Left ventricle myocardium superior (tissue), 1 donor: ENCODE results near the gene MYO9A. TPM values are rescaled to one million over a fixed set of nuclear protein-coding genes. Genes with fewer than 3 reads are reported as not detected.

Experiments used
- ATAC-seq: fragments of 200-7000 bp; cut with Tn5 transposase; one replicate; pipeline ENCODE4 v1.9.1; 2020; ENCODE audit warnings: mild to moderate bottlenecking, moderate library complexity
- DNase-seq: peaks from one replicate; pipeline ENCODE4 v3.0.0-alpha.2; 2020
- intact Hi-C: fragments of 100-400 bp; cut with micrococcal nuclease; formaldehyde crosslinking; loops from one replicate; pipeline ENCODE4 v1.11.0; 2022
- total RNA-seq: library from RNA; stranded (reverse); fragmentation: NEBNext Ultra II Directional; extraction: Animal tissue kit (Norgen Biotek cat#: 25700); gene quantifications from one replicate; pipeline ENCODE4 v1.2.1, GENCODE V29; 2021
- donor health status: DM: no; HTN: yes; CAD: no; lungs with severe emphysema.

MYO9A gene
- total RNA-seq, 1 donor from 2014 or later: 29.7 TPM

DNA sequence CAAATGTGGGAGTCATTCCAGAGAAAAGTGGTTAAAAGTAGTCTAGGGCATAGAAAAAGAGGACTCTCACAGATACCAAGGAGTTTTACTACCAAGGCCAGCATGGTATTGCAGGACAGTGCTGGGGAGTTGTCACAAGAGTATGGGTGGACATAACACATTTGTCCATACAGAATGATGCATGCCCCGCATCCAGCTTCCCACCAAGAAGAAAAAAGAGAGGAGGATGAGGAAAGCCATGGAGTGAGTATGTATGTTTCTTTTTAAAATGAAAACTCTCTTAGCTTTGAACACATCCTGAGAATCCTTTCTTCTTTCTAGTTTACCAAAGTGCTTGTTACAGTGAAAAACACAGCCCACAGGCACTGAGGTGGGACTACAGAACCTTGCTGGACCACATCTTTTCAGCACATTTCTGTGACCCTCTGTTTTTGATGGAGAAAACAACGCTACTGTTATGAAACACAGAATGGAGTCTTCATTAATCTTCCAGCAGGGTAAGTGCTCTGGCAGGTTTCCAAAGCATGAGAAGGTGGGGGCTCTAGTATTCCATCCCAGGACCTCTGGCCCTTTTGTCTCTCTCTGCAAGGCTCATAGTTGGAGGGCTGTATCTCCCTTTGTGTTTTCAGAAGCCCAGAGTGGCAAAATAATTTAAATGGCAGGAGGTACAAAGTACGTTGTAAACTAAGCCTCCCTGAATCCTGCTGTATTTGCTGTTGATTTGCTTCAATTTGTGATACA lies 294.9 kb downstream of the MYO9A start:
- DNase-seq (no peak), ATAC-seq (no peak)
- intact Hi-C loops: no loop called here

DNA sequence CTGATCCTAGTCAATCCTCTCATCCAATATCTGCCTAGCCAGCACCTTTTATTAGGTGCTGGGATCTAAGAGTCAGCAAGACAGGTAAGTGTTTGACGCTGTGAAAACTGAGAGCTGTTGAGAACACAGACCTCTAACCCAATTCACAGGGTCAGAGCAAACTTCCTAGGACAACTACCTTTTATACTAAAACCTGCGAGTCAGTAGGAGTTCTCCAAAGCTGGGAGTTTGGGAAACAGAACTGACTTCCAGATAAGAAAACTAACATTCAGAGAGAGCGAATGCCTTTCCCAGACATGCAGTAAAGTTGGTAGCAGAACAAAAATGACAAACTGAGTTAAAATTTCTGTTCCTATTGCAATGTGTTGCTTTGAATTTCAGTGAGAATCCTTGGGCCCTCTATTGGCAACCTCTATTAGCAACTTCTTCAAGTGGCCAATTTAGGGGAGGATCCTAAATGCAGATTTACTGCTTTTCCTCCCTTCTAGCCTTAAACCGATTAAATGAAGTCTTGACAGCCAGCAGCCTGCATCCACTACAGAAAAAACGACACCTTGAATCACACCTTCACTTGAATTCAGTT lies 296.3 kb downstream of the MYO9A start:
- DNase-seq (no peak), ATAC-seq (no peak)
- intact Hi-C loops: no loop called here

DNA sequence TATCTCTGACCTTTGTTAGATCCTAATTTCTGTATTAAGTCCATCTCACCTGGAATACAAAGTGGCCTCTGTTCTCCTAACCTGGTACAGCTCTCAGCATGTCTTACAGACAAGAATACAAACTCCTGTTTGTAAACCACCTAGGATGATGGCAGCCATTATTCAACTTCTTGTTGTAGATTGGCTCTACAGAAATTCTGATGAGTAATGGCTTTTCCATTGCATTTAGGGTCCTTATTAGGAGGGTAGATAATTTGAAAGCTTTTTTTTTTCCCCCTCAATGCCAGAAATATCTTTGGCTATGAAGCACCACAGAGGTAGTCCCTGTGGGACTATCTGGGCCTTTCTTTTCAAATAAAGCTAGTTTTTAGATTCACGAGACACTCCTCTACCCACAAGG lies 297.8 kb downstream of the MYO9A start:
- no peak for ATAC-seq
- intact Hi-C loops: no loop called here
- DNase-seq: no peak

DNA sequence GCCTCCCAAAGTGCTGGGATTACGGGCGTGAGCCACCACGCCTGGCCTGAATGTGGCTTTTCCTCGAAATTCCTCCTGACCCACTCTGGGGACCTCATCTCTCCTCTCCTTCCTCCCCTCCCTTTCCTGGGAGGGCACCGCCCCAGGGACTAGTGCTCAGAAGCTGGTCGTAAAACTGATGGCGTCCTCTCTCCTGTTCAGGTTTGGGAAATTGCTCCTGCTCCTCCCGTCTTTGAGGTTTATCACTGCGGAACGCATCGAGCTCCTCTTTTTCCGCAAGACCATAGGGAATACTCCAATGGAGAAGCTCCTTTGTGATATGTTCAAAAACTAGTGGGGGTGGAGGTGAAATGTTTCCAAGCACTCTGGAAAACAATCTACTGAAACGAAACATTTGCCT lies 300.6 kb downstream of the MYO9A start:
- DNase-seq (no peak), ATAC-seq (no peak)
- intact Hi-C loops: no loop called here

DNA sequence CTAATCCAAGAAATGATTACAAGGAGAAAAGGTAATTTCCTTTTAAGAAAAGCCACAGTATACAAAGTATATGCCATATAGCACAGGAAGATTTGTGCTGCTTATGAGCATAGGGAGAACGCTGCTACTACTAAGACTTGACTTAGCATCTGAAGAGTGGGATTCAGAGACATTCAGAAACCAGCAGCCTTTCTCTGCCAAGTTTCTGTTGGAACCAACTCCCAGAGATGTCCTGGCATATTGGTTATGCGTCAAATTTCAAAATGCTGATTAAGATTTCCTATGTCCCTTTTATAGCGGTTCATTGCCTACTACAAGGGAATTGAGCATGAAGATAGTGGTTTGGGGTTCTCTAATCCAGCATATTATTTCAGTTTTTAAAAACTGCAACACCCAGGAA lies 302.6 kb downstream of the MYO9A start:
- intact Hi-C loops: no loop called here
- no peak for ATAC-seq
- DNase-seq: no peak

DNA sequence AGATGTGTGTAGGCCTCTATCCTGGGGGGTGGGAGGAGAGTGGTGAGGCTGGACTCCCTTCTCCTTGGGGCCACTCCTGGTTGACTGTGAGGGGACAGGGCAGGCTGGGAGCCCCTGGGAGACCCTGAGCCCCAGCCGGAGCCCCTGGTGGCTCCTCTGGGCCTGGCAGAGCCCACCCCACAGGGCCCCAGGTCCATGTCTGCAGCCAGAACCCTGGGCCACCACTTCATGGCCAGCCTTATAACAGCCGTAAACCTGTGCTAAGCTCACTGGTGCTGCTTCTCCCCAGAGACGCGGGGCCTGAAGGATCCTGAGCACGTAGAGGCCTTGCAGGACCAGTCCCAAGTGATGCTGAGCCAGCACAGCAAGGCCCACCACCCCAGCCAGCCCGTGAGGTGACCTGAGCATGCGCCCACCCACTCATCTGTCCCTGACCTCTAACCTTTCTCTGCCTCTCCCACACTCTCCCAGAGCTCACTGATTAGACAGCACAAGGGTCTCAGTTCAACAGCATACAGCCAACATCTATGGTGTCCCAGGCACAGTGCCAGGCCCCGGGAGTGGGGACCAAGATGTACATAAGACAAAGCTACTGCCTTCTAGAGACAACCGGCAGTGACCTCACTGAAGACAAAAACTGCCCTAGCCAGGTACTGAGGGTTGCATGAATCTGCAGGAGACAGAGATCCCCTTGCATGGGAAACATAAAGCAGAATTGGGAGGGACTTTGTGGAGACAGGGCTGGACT lies 304.1 kb downstream of the MYO9A start:
- intact Hi-C loops: no loop called here
- ATAC-seq: no peak
- no peak for DNase-seq

DNA sequence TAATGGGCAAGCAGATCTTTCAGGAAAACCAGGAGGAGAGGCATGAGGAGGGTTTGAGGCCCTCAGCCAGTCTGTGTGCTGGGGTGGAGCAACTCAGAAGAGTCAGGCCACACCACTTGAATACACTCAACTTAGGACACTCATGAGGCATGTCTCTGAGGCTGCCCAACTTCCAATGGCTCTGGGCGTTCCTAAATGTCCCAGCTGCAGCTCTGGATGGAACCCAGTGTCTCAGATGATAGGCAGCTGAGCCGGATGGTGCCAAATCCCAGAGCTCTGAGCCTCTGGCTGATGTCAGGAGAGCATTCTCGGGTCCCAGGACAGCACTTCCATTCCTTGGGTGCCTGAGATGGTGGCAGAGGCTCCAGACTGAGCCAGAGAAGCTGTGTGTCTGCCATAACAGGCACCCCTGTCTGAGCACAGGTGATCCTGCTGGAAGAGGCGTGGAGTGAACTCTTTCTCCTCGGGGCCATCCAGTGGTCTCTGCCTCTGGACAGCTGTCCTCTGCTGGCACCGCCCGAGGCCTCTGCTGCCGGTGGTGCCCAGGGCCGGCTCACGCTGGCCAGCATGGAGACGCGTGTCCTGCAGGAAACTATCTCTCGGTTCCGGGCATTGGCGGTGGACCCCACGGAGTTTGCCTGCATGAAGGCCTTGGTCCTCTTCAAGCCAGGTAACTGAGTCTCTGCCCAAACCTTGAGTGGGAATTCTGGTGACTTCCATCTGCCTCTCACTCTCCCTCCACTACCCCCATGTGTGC lies 304.8 kb downstream of the MYO9A start:
- intact Hi-C loops: no loop called here
- ATAC-seq: peak; percentile 79
- peak; percentile 57 for DNase-seq

DNA sequence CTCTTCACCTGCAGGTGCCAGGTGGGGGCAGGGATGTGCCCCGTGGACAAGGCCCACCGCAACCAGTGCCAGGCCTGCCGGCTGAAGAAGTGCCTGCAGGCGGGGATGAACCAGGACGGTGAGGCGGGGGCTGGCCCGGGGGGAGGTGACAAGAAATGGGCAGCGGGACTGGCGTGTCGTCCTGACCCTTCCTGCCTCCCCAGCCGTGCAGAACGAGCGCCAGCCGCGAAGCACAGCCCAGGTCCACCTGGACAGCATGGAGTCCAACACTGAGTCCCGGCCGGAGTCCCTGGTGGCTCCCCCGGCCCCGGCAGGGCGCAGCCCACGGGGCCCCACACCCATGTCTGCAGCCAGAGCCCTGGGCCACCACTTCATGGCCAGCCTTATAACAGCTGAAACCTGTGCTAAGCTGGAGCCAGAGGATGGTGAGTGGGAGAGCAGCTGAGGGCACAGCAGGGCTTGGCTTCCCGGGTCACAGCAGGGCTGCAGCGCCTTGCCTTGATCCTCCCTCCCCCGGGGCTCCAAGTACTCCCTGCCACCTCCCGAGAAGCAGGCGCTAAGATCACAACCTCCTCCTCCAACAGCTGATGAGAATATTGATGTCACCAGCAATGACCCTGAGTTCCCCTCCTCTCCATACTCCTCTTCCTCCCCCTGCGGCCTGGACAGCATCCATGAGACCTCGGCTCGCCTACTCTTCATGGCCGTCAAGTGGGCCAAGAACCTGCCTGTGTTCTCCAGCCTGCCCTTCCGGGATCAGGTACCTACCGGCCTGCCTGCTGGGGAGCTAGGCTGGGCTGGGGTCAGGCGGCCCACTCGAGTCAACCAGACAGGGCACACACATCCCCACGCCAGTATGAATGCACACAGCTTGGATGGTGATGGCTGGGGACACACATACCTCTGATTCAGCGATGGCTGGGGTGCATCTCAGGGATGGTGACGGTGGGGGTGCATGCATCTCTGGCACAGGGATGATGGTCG lies 305.9 kb downstream of the MYO9A start:
- DNase-seq: no peak
- intact Hi-C loops: no loop called here
- ATAC-seq: no peak

DNA sequence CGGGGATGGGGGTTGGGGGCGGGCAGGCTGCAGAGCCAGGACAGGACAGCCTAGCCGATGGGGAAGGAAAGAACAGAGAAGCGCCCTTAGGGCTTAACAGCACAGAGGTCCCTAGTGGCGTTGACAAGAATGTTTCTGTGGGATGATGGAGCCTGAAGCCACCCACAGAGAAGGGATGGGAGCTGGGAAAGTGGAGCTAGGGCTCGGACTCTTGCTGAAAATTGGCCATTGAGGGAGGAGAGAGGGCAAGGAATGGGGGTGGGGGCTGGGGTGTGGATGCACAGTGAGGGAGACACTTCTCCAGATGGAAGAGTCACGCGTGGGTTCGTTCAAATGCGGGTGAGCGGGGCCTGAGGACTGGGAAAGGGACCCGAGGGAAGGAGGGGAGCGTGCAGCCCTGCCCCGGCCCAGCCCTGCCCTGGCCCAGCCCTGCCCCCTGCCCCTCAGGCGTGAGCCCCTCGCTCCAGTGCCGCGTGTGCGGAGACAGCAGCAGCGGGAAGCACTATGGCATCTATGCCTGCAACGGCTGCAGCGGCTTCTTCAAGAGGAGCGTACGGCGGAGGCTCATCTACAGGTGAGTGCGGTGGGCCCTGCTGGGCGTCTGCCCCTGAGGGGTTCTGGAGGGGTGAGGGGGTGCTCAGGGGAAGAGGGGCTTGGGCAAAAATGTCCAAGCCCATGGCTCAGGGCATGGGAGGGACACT lies 306.8 kb downstream of the MYO9A start:
- no peak for ATAC-seq
- intact Hi-C loops: no loop called here
- DNase-seq: no peak

DNA sequence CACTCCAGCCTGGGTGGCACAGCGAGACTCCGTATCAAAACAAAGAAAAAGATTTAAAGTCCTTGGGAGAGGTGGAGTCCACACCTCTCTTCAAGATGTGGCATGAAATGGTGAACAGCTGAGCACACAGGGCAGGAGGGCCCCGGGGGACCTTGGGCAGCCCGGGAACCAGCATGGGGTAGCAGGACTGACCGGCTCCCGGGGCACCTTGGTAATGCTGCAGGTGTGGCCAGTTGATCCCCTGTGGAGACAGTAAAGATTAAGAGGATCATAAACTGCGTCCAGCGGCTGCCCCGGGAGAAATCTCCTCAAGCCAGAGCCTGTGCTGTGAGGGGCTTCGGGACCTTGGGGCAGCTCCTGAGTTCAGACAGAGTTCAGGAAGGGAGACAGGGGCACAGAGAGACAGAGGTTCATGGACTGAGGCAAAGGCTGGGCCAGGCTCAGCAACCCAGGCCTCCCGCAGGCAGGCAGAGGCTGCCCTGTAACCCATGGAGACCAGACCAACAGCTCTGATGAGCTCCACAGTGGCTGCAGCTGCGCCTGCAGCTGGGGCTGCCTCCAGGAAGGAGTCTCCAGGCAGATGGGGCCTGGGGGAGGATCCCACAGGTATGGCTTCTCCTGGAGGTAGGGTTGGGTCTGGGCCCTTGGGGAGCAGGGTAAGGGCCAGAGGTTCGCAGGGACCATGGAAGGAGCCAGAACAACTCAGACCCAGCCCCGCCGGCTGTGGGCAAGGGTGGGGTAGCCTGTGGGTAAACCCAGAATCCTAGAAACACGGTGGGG lies 307.5 kb downstream of the MYO9A start, which contains the start of gene NR2E3:
Gene NR2E3, plus strand, starts transcription at position 299 of the 780 bp plus-strand sequence. Its CDS starts 190 bp downstream, at position 489.
- ATAC-seq: no peak
- intact Hi-C loops: no loop called here

DNA sequence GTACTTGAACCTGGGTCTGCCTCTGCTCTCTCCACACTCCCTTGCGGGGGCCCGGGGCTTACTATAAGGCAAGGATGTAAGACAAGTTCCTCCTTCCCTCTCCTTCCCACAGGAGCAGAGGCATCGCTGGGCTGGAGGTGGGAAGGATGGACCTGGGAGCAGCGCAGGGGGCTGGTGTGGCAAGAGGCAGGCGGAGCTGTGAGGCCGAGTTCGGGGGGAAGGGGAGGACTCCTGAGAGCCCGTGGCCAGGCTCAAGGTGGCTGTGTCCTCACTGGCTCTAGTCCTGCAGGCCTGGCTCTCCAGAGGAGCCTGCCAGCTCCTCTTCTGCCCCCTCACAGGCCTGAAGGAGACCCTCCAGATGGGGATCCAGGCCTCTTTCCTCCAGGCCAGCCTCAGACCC lies 308.6 kb downstream of the MYO9A start:
- ATAC-seq: no peak
- intact Hi-C loops: no loop called here

More for the DNA sequence above, 307.5 kb downstream of the MYO9A start, which contains the start of gene NR2E3:
- no peak for DNase-seq

DNA sequence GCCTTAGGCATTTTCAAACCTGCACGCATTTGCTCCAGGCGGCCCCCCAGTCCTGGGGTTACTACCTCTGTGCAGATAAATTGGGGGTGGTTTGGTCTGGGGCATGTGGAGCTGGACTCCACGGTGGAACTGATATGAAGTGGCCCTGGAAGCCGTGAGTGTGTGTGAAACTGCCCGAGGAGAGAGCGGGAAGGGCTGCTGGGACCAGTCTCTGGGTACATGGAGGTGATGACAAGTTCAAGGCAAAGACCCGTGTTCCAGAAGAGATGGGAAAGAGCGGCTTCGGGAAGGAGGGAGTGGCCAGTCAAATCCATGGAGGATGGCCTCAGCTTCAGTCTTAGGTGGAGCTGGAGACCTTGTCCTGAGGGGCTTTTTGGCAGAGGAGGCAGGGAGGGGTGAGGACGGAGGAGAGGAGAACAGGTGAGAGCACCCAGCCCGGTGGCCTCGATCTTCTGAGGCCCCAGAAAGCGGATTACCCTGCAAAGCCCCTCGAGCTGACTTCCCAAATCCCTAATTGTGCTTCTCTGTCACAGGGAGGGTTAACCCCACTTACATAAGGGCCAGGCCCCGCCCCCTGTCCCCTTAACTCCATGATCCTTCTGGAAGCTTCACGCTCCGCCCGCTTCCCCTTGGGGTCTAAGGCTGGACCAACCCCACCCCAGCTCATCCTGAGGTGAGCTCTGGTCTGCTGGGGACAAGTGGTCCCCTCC lies 309.5 kb downstream of the MYO9A start:
- peak; percentile 68 for ATAC-seq
- intact Hi-C loops: no loop called here

More for the DNA sequence above, 308.6 kb downstream of the MYO9A start:
- DNase-seq: no peak

DNA sequence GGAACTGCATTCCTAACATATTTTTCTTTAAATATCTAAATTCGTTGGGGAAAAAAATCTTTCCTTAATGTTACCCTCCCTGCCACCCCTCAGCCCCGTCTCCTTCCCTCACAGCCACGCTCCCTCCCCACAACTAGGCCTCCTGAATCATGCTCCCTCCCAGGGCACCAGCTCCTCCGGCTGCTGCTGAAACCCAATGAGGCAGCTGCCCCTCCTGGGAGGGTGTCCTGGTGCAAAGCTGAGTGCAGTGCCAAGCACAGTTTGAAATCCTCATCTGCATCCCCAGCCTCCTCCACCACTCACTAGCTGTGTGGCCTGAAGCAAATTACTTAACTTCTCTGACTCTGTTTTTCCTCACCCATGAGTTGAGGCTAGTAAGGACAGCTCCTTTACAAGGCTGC lies 310.3 kb downstream of the MYO9A start:
- intact Hi-C loops: no loop called here
- no peak for ATAC-seq
- no peak for DNase-seq

More for the DNA sequence above, 309.5 kb downstream of the MYO9A start:
- DNase-seq: peak; percentile 58

DNA sequence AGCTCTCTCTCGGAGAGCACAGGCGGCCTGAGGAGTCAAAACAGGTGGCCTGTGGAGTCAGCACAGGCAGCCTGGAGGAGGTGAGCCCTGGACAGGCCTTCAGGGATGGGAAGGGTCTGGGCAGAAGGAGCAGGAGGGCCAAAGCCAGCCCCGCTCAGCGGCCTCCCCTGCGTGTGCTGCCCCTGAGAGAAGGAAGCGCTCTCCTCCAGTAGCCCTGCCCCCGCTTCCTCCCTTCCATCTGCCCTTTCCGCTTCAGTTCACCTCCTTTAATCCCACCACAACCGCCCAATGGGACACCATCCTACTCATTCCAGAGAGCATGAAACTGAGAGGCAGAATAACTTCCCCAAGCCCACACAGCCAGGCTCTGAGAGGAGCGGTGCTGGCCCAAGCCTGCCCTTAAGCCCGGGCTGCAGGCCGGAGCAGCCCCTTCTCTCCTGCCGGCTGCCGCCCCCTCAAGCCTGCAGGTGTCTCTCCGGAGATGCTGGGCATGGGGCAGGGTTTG lies 310.8 kb downstream of the MYO9A start:
- DNase-seq: no peak
- intact Hi-C loops: no loop called here
- ATAC-seq: no peak

DNA sequence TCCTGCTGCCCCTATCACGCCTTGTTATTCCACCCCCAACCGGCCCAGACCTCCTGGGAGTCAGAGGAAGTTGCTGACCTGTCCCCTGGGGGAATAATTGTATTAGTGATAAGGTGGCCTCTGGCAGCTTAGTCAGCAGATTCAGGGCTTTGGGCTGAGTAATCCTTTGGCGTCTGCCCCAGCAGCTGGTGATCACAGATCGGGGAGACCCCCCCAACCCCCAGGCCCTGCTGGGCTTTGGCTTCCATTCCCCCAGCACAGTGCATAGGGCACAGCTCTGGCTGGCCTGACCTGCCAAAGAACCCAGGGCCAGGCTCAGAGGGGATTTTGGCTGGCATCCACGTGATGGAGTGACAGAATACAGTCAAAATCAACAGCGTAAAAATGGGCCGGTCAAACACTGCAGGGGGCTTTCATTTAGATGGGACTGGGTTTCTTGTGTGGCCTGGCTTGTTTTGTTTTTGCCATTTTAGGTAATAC lies 311.5 kb downstream of the MYO9A start:
- DNase-seq: no peak
- intact Hi-C loops: no loop called here
- no peak for ATAC-seq
